Caco-2 (cell line): ENCODE results near the gene FHIT. TPM values are rescaled to one million over a fixed set of nuclear protein-coding genes. Genes with fewer than 3 reads are reported as not detected.

Experiments
- BruUV-seq: library from RNA; stranded (reverse); fragments of 400-500 nt; replicated peaks from 2 replicates; lab custom pipeline; 2021; lab: Mats Ljungman, UMichigan
- CTCF ChIA-PET: fragments of 300-600 bp; sonication (Branson Sonifier 250); formaldehyde crosslinking; loops from one replicate; lab custom pipeline; 2022; ENCODE audit warnings: antibody characterized with exemption; lab: Charles Lee
- POLR2A ChIA-PET: fragments of 300-600 bp; sonication (Branson Sonifier 250); formaldehyde crosslinking; loops from one replicate; lab custom pipeline; 2022; ENCODE audit warnings: antibody characterized with exemption; lab: Charles Lee
- DNase-seq, 2 experiments: peaks; one replicate each; pipeline versions ENCODE4 v3.0.0 to v3.0.0-alpha.2; 2020 to 2022
- H3K27me3 ChIP-seq: replicated peaks from 2 replicates; pipeline ENCODE4 v1.6.0; 2011; ENCODE audit warnings: low read length; ENCODE audit not compliant: control insufficient read depth, insufficient read depth
- H3K36me3 ChIP-seq: 2 replicates; pipeline ENCODE4 v1.5.1; 2011; ENCODE audit warnings: low read length; ENCODE audit not compliant: control insufficient read depth, insufficient read depth
- H3K4me1 ChIP-seq: fragments of 250-450 bp; sonication (Bioruptor Pico); 2 replicates; pipeline ENCODE4 v1.5.1; 2020; ENCODE audit warnings: mild to moderate bottlenecking
- H3K4me3 ChIP-seq: 2 replicates; pipeline ENCODE4 v1.5.1; 2011; ENCODE audit warnings: low read depth, mild to moderate bottlenecking, control low read depth, low read length
- H3K9me3 ChIP-seq: fragments of 250-450 bp; sonication (Bioruptor Pico); 2 replicates; pipeline ENCODE4 v1.5.1; 2020; ENCODE audit warnings: mild to moderate bottlenecking, moderate library complexity
- H3K27ac Mint-ChIP-seq: one replicate; pipeline ENCODE4 v1.8.0; 2022; ENCODE audit warnings: mixed read lengths; ENCODE audit not compliant: unreplicated experiment
- H3K27me3 Mint-ChIP-seq: one replicate; pipeline ENCODE4 v1.8.0; 2022; ENCODE audit warnings: mixed read lengths; ENCODE audit not compliant: insufficient read depth, unreplicated experiment
- H3K36me3 Mint-ChIP-seq: one replicate; pipeline ENCODE4 v1.8.0; 2022; ENCODE audit warnings: mild to moderate bottlenecking, mixed read lengths; ENCODE audit not compliant: insufficient read depth, unreplicated experiment
- H3K4me1 Mint-ChIP-seq: one replicate; pipeline ENCODE4 v1.8.0; 2022; ENCODE audit warnings: low read depth, mixed read lengths; ENCODE audit not compliant: unreplicated experiment
- H3K4me3 Mint-ChIP-seq: one replicate; pipeline ENCODE4 v1.8.0; 2022; ENCODE audit warnings: mild to moderate bottlenecking, moderate library complexity, mixed read lengths; ENCODE audit not compliant: unreplicated experiment
- H3K9me3 Mint-ChIP-seq: one replicate; pipeline ENCODE4 v1.8.0; 2022; ENCODE audit warnings: mixed read lengths; ENCODE audit not compliant: unreplicated experiment
- CTCF ChIP-seq, 2 experiments: fragments of 200-600 bp in 1 of 2; IDR thresholded peaks; 1 replicate in 1 of 2; 2 replicates in 1 of 2; pipeline versions ENCODE4 v1.5.1 to v1.8.0; 2011 to 2022; ENCODE audit warnings: antibody characterized with exemption in 1 of 2, control low read depth in 1 of 2, inconsistent platforms in 1 of 2, low read depth in 1 of 2, low read length in 1 of 2, mild to moderate bottlenecking in 1 of 2, moderate library complexity in 1 of 2; ENCODE audit not compliant: insufficient read depth in 1 of 2, severe bottlenecking in 1 of 2, unreplicated experiment in 1 of 2
- intact Hi-C: fragments of 100-400 bp; cut with micrococcal nuclease; formaldehyde crosslinking; loops from one replicate; pipeline ENCODE4 v1.10.0; 2022; ENCODE audit not compliant: unreplicated experiment
- total RNA-seq: library from RNA; stranded (reverse); gene quantifications from 2 replicates; pipeline ENCODE4 v1.2.3, GENCODE V29; 2022

Gene FHIT
- total RNA-seq, 1 experiment from 2014 or later, result 8.3 TPM

- H3K9me3 ChIP-seq, result no peaks in the 10 kb centered on the region
- H3K27ac Mint-ChIP-seq, result no peak overlapping the region
- H3K4me3 ChIP-seq, result no peak overlapping the region
- no peaks in the 10 kb centered on the region for H3K4me1 ChIP-seq
- ChIA-PET CTCF (no interaction called here), POLR2A (no interaction called here)
- no peaks in the 10 kb centered on the region for H3K27me3 Mint-ChIP-seq
- H3K36me3 ChIP-seq, result no peaks in the 10 kb centered on the region
- intact Hi-C loops, result no loop called here
- DNase-seq, result no peak
- H3K4me1 Mint-ChIP-seq, result no peaks in the 10 kb centered on the region
- no peak overlapping the region for H3K4me3 Mint-ChIP-seq
- H3K9me3 Mint-ChIP-seq, result no peaks in the 10 kb centered on the region
- H3K36me3 Mint-ChIP-seq, result no peaks in the 10 kb centered on the region
- H3K27me3 ChIP-seq, result no peaks in the 10 kb centered on the region
- TF ChIP-seq CTCF (IDR thresholded peaks at IDR 0.05; ENCODE audit: insufficient read depth in 1 of 2, low read depth in 1 of 2, low read length in 1 of 2, severe bottlenecking in 1 of 2, unreplicated experiment in 1 of 2), result no peak
- no TSS peak for BruUV-seq
Observed at GRCh38 chr3:59832241-59832640, 1419.0 kb downstream of the FHIT start.

GRCh38 chr3:59831394-59831793 lies 1419.9 kb downstream of the FHIT start:
- Histone ChIP-seq H3K27me3 (no peaks in the 10 kb centered on the region), H3K4me1 (no peaks in the 10 kb centered on the region), H3K36me3 (no peaks in the 10 kb centered on the region), H3K4me3 (no peak overlapping the region), H3K9me3 (no peaks in the 10 kb centered on the region)
- TF ChIP-seq CTCF (IDR thresholded peaks at IDR 0.05; ENCODE audit: insufficient read depth in 1 of 2, low read depth in 1 of 2, low read length in 1 of 2, severe bottlenecking in 1 of 2, unreplicated experiment in 1 of 2), result no peak
- BruUV-seq, result no TSS peak
- Mint-ChIP-seq H3K27ac (no peak overlapping the region), H3K4me3 (no peak overlapping the region), H3K4me1 (no peaks in the 10 kb centered on the region), H3K36me3 (no peaks in the 10 kb centered on the region), H3K27me3 (no peaks in the 10 kb centered on the region), H3K9me3 (no peaks in the 10 kb centered on the region)
- DNase-seq, result no peak
- ChIA-PET POLR2A (no interaction called here), CTCF (no interaction called here)
- intact Hi-C loops, result no loop called here

- TF ChIP-seq CTCF (IDR thresholded peaks at IDR 0.05; ENCODE audit: insufficient read depth in 1 of 2, low read depth in 1 of 2, low read length in 1 of 2, severe bottlenecking in 1 of 2, unreplicated experiment in 1 of 2), result no peak
- H3K4me1 ChIP-seq, result no peaks in the 10 kb centered on the region
- DNase-seq, result no peak
- no peaks in the 10 kb centered on the region for H3K36me3 Mint-ChIP-seq
- no peaks in the 10 kb centered on the region for H3K9me3 Mint-ChIP-seq
- H3K27me3 Mint-ChIP-seq, result no peaks in the 10 kb centered on the region
- no peaks in the 10 kb centered on the region for H3K27me3 ChIP-seq
- intact Hi-C loops, result no loop called here
- H3K9me3 ChIP-seq, result no peaks in the 10 kb centered on the region
- BruUV-seq, result no TSS peak
- ChIA-PET CTCF (no interaction called here), POLR2A (no interaction called here)
- H3K4me1 Mint-ChIP-seq, result no peaks in the 10 kb centered on the region
- H3K27ac Mint-ChIP-seq, result no peak overlapping the region
- H3K4me3 Mint-ChIP-seq, result no peak overlapping the region
- no peak overlapping the region for H3K4me3 ChIP-seq
- H3K36me3 ChIP-seq, result no peaks in the 10 kb centered on the region
Observed at GRCh38 chr3:59829527-59829926, 1421.7 kb downstream of the FHIT start.
